ENCODE data around the gene PTGDR.

The PTGDR gene

GRCh38 chr14:52265253-52265652, 2.2 kb upstream of the PTGDR start:
- DNase-seq (ENCODE audit: low read depth in 2 of 2), result no peak

- DNase-seq (ENCODE audit: low read depth in 2 of 2), result no peak
Observed at GRCh38 chr14:52266179-52266578, 1.3 kb upstream of the PTGDR start.

- DNase-seq (ENCODE audit: low read depth in 2 of 2), result no peak
Observed at GRCh38 chr14:52266782-52267181, 716 bp upstream of the PTGDR start.

- DNase-seq (ENCODE audit: low read depth in 2 of 2), result no peak
Observed at GRCh38 chr14:52268279-52269061, 972 bp downstream of the PTGDR start.

- DNase-seq (ENCODE audit: low read depth in 2 of 2), result no peak
Observed at GRCh38 chr14:52269100-52269499, 1.6 kb downstream of the PTGDR start.

GRCh38 chr14:52269982-52270381, 2.5 kb downstream of the PTGDR start:
- DNase-seq (ENCODE audit: low read depth in 2 of 2), result no peak

GRCh38 chr14:52271538-52271937, 4.0 kb downstream of the PTGDR start:
- DNase-seq (ENCODE audit: low read depth in 2 of 2), result no peak

GRCh38 chr14:52272375-52272774, 4.9 kb downstream of the PTGDR start:
- DNase-seq (ENCODE audit: low read depth in 2 of 2), result no peak

GRCh38 chr14:52275372-52275771, 7.9 kb downstream of the PTGDR start:
- DNase-seq (ENCODE audit: low read depth in 2 of 2), result no peak

GRCh38 chr14:52277552-52277951, 10.1 kb downstream of the PTGDR start:
- no peak for DNase-seq (ENCODE audit: low read depth in 2 of 2)

- DNase-seq (ENCODE audit: low read depth in 2 of 2), result no peak
Observed at GRCh38 chr14:52279408-52279807, 11.9 kb downstream of the PTGDR start.

GRCh38 chr14:52283099-52283498, 15.6 kb downstream of the PTGDR start:
- DNase-seq (ENCODE audit: low read depth in 2 of 2), result no peak

- no peak for DNase-seq (ENCODE audit: low read depth in 2 of 2)
Observed at GRCh38 chr14:52286661-52287649, 19.5 kb downstream of the PTGDR start.

GRCh38 chr14:52296378-52296777, 28.9 kb downstream of the PTGDR start:
- DNase-seq (ENCODE audit: low read depth in 2 of 2), result no peak

GRCh38 chr14:52298795-52299194, 31.3 kb downstream of the PTGDR start:
- DNase-seq (ENCODE audit: low read depth in 2 of 2), result no peak

- DNase-seq (ENCODE audit: low read depth in 2 of 2), result no peak
Observed at GRCh38 chr14:52299692-52300278, 32.3 kb downstream of the PTGDR start.

GRCh38 chr14:52303236-52303635, 35.7 kb downstream of the PTGDR start:
- DNase-seq (ENCODE audit: low read depth in 2 of 2), result no peak

GRCh38 chr14:52304248-52304904, 36.9 kb downstream of the PTGDR start:
- no peak for DNase-seq (ENCODE audit: low read depth in 2 of 2)

GRCh38 chr14:52305014-52305413, 37.5 kb downstream of the PTGDR start:
- DNase-seq (ENCODE audit: low read depth in 2 of 2), result no peak

GRCh38 chr14:52307376-52307775, 39.9 kb downstream of the PTGDR start:
- DNase-seq (ENCODE audit: low read depth in 2 of 2), result no peak

GRCh38 chr14:52307905-52308304, 40.4 kb downstream of the PTGDR start:
- DNase-seq (ENCODE audit: low read depth in 2 of 2), result no peak

- DNase-seq (ENCODE audit: low read depth in 2 of 2), result no peak
Observed at GRCh38 chr14:52310541-52310940, 43.0 kb downstream of the PTGDR start.
